G401 (cell line): Measurements from ENCODE around the gene PHRF1. TPM values are rescaled to one million over a fixed set of nuclear protein-coding genes. Genes with fewer than 3 reads are reported as not detected.
A peak's percentile ranks its signal among the peaks of the same experiment; 100 is the strongest.

Experiments used
- DNase-seq: peaks from one replicate; pipeline ENCODE4 v3.0.0-alpha.2; 2015; ENCODE audit warnings: low spot score
- in situ Hi-C: cut with HindIII; loops from 2 replicates; pipeline ENCODE4 v1.10.0; 2016; ENCODE audit warnings: low sequenced_read_pairs, mixed read lengths
- total RNA-seq: library from RNA; depleted of rRNA; stranded (reverse); fragments of >200 nt; shearing (Covaris generic); gene quantifications from 2 replicates; pipeline ENCODE4 v1.2.3, GENCODE V29; 2014; rRNA removed

Gene PHRF1
- total RNA-seq, 1 experiment from 2014 or later: 34.8 TPM

DNA sequence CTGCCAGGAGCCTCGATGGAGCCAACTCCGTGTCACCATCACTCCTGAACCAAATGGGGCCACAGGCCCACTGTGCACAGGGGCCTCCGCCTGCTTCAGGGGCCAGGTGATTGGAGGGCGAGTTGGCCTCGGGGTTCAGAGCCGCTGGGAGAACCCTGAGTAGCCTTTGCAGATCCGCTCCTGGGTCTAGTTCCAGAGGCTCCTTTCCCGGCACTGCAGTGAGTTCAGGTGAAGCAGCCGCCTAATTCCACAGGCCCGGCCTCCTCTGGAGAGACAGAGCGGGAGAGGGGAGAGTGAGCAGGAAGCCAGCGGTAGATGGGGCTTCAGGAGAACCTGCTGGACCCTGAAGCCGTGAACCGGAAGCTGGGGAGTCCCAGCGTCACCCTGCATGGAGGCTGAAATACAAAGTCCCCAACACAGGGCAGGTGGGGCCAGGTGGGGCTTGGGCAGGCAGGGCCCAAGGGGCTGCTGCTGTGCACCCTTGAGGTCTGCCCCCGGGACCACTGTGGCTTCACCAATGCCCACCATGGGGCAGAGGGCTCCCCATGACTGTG is 83.3 kb downstream of the PHRF1 start:
- in situ Hi-C loops: loop anchor here (25.0 kb wide), 1 partner anchor 103 kb away; no protein-coding TSS in a partner anchor
- DNase-seq: no peak

DNA sequence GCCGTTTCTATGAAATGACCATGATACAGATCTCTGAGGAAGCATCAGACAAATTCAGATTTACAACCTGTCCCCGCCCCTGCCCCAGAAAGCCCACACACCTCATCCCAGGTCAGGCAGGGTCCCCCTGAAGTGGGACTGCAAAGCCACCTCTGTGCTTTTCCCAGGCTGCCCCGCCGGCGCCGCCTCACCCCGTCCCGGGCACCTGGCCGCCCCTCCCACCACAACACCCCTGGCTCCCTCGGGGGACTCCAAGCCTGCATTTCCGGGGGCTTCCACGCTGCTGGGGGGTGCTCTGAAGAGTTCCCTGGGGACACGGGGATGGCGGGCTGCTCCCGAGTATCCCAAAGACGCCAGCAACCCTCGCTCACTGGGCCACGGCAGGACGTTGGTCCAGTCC is 84.0 kb downstream of the PHRF1 start:
- in situ Hi-C loops: loop anchor here (25.0 kb wide), 1 partner anchor 102 kb away; no protein-coding TSS in a partner anchor

DNA sequence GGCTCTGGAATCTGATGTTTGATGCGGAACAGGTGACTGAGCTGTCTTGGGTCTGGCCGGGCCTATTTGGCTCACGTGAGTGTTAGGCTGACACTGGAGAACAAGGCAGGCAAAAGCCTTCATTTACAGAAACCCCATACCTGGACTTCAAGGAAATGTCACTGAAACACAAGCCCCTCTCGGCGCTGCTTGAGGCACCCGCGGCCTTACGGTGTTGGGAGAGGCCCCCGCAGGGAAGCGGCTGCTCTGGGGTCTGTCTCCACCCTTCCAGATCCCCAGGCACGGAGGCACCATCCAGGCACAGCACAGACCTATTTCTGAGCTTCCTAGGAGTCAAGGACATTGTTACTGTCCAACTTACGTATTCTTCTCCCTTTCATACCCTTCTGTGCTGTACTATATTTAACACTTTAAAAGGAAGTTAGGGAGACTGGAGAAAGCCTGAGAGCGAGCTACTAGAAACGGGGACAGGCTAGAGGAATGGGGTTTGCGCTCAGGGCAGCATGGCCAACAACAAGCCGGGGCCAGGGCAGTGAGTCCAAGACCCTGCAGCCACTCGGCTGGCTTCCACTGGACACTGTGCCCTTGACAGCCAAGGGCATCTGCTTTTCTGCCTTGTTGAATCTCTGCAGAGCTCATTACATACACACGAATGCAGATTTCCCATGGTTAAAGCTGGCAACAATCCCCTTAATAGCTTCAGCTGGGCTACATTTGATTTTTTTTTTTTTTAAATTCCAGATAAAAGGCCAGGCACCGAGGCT is 84.6 kb downstream of the PHRF1 start:
- in situ Hi-C loops: loop anchor here (25.0 kb wide), 1 partner anchor 101 kb away; no protein-coding TSS in a partner anchor
- peak; percentile 71 for DNase-seq

More for the DNA sequence above, 84.0 kb downstream of the PHRF1 start:
- no peak for DNase-seq

Other genes starting within 250 kb of the PHRF1 start
- 27.4 and 32.1 TPM in 2 replicates for gene B4GALNT4, start 207.0 kb upstream of the PHRF1 start, total RNA-seq
- gene PKP3, start 182.3 kb upstream of the PHRF1 start, total RNA-seq: 1.1 and 7.9 TPM in 2 replicates
- gene SIGIRR, start 161.5 kb upstream of the PHRF1 start, total RNA-seq: 20.6 and 31.9 TPM in 2 replicates
- 0.31 and 0.98 TPM in 2 replicates for gene ANO9, start 134.5 kb upstream of the PHRF1 start, total RNA-seq
- gene PTDSS2, start 126.2 kb upstream of the PHRF1 start, total RNA-seq: 78.1 and 84.1 TPM in 2 replicates
- gene RNH1, start 69.2 kb upstream of the PHRF1 start, total RNA-seq: 164 and 168 TPM in 2 replicates
- 51.7 and 60.1 TPM in 2 replicates for gene HRAS, start 40.9 kb upstream of the PHRF1 start, total RNA-seq
- gene LRRC56, start 38.9 kb upstream of the PHRF1 start, total RNA-seq: 0.03 and 1.0 TPM in 2 replicates
- gene LMNTD2, start 15.7 kb upstream of the PHRF1 start, total RNA-seq: 2.0 and 2.1 TPM in 2 replicates
- gene RASSF7, start 15.5 kb upstream of the PHRF1 start, total RNA-seq: 43.1 and 107 TPM in 2 replicates
- gene IRF7, start 39.5 kb downstream of the PHRF1 start, total RNA-seq: 1.1 and 3.6 TPM in 2 replicates
- not detected in 2 replicates for gene CDHR5, start 48.5 kb downstream of the PHRF1 start, total RNA-seq
- gene SCT, start 50.7 kb downstream of the PHRF1 start, total RNA-seq: not detected in 2 replicates
- not detected in 2 replicates for gene DRD4, start 60.8 kb downstream of the PHRF1 start, total RNA-seq
- gene DEAF1, start 118.8 kb downstream of the PHRF1 start, total RNA-seq: 70.5 and 73.2 TPM in 2 replicates
- 14.8 and 19.8 TPM in 2 replicates for gene TMEM80, start 119.3 kb downstream of the PHRF1 start, total RNA-seq
- 18.2 and 27.9 TPM in 2 replicates for gene EPS8L2, start 129.8 kb downstream of the PHRF1 start, total RNA-seq
- gene TALDO1, start 171.0 kb downstream of the PHRF1 start, total RNA-seq: 201 and 229 TPM in 2 replicates
- 56.6 and 63.4 TPM in 2 replicates for gene GATD1, start 201.0 kb downstream of the PHRF1 start, total RNA-seq
- gene CEND1, start 213.6 kb downstream of the PHRF1 start, total RNA-seq: 0.74 and 0.95 TPM in 2 replicates
- gene SLC25A22, start 221.8 kb downstream of the PHRF1 start, total RNA-seq: 48.2 and 76.5 TPM in 2 replicates
- gene PIDD1, start 228.8 kb downstream of the PHRF1 start, total RNA-seq: 25.5 and 29.5 TPM in 2 replicates
- gene RPLP2, start 233.5 kb downstream of the PHRF1 start, total RNA-seq: 411 and 422 TPM in 2 replicates
- gene PNPLA2, start 242.4 kb downstream of the PHRF1 start, total RNA-seq: 8.2 and 10.3 TPM in 2 replicates